SK-N-MC (cell line): ENCODE results near the gene ACTR3.

Experiments used
- EZH2 ChIP-seq: fragments of 200-600 bp; sonication (generic); IDR thresholded peaks from one replicate; pipeline ENCODE4 v1.6.1; 2017; ENCODE audit warnings: antibody characterized with exemption
- FOXP2 ChIP-seq: optimal IDR thresholded peaks from 2 replicates; pipeline ENCODE3; 2011; ENCODE audit warnings: mild to moderate bottlenecking, moderate library complexity; ENCODE audit not compliant: insufficient read depth; ENCODE audit errors: extremely low read length, control extremely low read depth
- POLR2AphosphoS5 ChIP-seq: IDR thresholded peaks from 2 replicates; pipeline ENCODE4 v1.6.1; 2012; ENCODE audit warnings: mild to moderate bottlenecking, low read depth, low read length, borderline replicate concordance

DNA sequence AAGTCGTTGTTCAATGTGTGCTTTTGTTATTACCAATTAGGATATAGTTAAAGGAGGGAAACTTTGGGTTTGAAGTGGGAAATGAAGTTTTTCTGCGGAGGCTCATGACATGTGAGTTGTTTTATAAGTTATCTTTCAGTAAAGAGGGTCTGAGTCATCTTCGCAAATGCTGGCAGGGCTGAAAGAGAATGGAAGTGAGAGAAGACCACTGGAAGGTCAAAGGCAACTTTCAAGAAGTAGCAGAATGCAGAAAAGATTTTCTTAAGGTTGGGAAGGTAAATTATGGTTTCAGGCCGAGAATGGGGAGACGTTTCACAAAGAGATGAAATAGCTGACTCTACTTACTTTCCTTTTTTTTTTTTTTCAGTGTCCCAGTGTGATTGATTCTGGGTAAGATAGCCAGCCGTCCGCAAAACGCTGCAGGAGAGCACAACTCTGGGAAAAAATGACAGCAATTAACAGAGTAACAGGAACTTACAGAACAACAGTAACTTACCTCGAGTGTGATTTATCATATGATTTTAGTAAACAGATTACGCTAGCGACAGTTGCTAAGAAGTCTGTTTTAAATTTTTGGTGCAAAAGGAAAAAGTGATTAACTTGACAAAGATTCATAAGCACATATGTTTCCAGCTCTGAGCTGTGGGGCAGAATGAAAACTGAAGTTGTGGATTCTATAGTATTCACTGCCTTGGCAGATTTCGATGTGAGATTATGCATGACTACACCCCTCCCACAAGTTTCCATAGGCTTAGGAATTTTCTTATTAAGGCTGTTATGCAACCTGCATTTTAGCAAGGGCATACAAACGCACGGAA is 46.8 kb upstream of the ACTR3 start:
- TF ChIP-seq POLR2AphosphoS5 (no peak), FOXP2 (no peak), EZH2 (no peak)
